NCI-H1105 treated with DMSO at 0.1 percent for 48 hours (cell line): ENCODE data around the gene COBLL1.
"Not testable (repeated sequence)": the region's sequence is repeated elsewhere in the genome, so short reads cannot be mapped to it uniquely, and the experiment has no call there.

ENCODE experiments used
- DNase-seq: peaks from one replicate; lab custom pipeline; 2025; lab: John Stamatoyannopoulos, UW

COBLL1 gene

GRCh38 chr2:164859906-164860693, 18.5 kb upstream of the COBLL1 start:
- DNase-seq = not testable (repeated sequence)

- DNase-seq = no peak
Measured at GRCh38 chr2:164859251-164859818, 17.7 kb upstream of the COBLL1 start.

- DNase-seq = no peak
Measured at GRCh38 chr2:164852086-164852485, 10.5 kb upstream of the COBLL1 start.

GRCh38 chr2:164850235-164850634, 8.6 kb upstream of the COBLL1 start:
- DNase-seq = no peak

GRCh38 chr2:164849506-164849905, 7.9 kb upstream of the COBLL1 start:
- no peak for DNase-seq

- peak; percentile 72 for DNase-seq
Measured at GRCh38 chr2:164847981-164848741, 6.5 kb upstream of the COBLL1 start.

- no peak for DNase-seq
Measured at GRCh38 chr2:164847291-164847690, 5.7 kb upstream of the COBLL1 start.

GRCh38 chr2:164846276-164846675, 4.7 kb upstream of the COBLL1 start:
- no peak for DNase-seq

GRCh38 chr2:164843346-164843911, 1.8 kb upstream of the COBLL1 start:
- DNase-seq = no peak

GRCh38 chr2:164842624-164842966, 972 bp upstream of the COBLL1 start:
- no peak for DNase-seq

GRCh38 chr2:164840930-164841718, 499 bp downstream of the COBLL1 start:
- peak; percentile 70 for DNase-seq

GRCh38 chr2:164840458-164840929, 1.1 kb downstream of the COBLL1 start:
- DNase-seq = peak; percentile 40

- DNase-seq = peak; percentile 30
Measured at GRCh38 chr2:164839914-164840457, 1.6 kb downstream of the COBLL1 start.

GRCh38 chr2:164837807-164838206, 3.8 kb downstream of the COBLL1 start:
- DNase-seq = no peak

GRCh38 chr2:164836907-164837306, 4.7 kb downstream of the COBLL1 start:
- no peak for DNase-seq

- DNase-seq = no peak
Measured at GRCh38 chr2:164835302-164835701, 6.3 kb downstream of the COBLL1 start.

GRCh38 chr2:164831887-164832286, 9.7 kb downstream of the COBLL1 start:
- DNase-seq = peak; percentile 35

- no peak for DNase-seq
Measured at GRCh38 chr2:164831180-164831579, 10.4 kb downstream of the COBLL1 start.

GRCh38 chr2:164826293-164827243, 15.1 kb downstream of the COBLL1 start:
- DNase-seq = no peak

GRCh38 chr2:164824872-164825271, 16.8 kb downstream of the COBLL1 start:
- no peak for DNase-seq
